Liver (tissue), 9 donors: ENCODE results near the gene KIF5A. TPM values are rescaled to one million over a fixed set of nuclear protein-coding genes. Genes with fewer than 3 reads are reported as not detected.

Experiments used
- DNase-seq: peaks from one replicate; pipeline ENCODE4 v3.0.0-alpha.2; 2017; ENCODE audit warnings: low spot score
- H3K27ac ChIP-seq, 2 donors: one replicate each; pipeline ENCODE4 v1.7.0; 2013; ENCODE audit warnings: inconsistent platforms in 2 of 2, low read length in 2 of 2, control low read depth in 1 of 2, low read depth in 1 of 2, mild to moderate bottlenecking in 1 of 2
- H3K27me3 ChIP-seq, 4 donors: one replicate each; pipeline versions ENCODE4 v1.6.1 to v1.7.0; 2013; ENCODE audit warnings: low read length in 3 of 4, inconsistent platforms in 1 of 4, mild to moderate bottlenecking in 1 of 4, moderate library complexity in 1 of 4; ENCODE audit not compliant: control insufficient read depth in 4 of 4, insufficient read depth in 4 of 4
- H3K36me3 ChIP-seq, 4 donors: one replicate each; pipeline versions ENCODE4 v1.6.1 to v1.7.0; 2013; ENCODE audit warnings: low read length in 3 of 4, mild to moderate bottlenecking in 3 of 4, low read depth in 1 of 4, moderate library complexity in 1 of 4; ENCODE audit not compliant: control insufficient read depth in 4 of 4, insufficient read depth in 3 of 4
- H3K4me1 ChIP-seq, 4 donors: one replicate each; pipeline versions ENCODE4 v1.6.1 to v1.7.0; 2013; ENCODE audit warnings: low read length in 3 of 4, mild to moderate bottlenecking in 3 of 4, moderate library complexity in 1 of 4; ENCODE audit not compliant: control insufficient read depth in 4 of 4, insufficient read depth in 4 of 4
- H3K4me3 ChIP-seq, 3 donors: one replicate each; pipeline versions ENCODE4 v1.6.1 to v1.7.0; 2013; ENCODE audit warnings: low read length in 3 of 3, control low read depth in 1 of 3, low read depth in 1 of 3, mild to moderate bottlenecking in 1 of 3
- H3K9ac ChIP-seq, 2 donors: one replicate each; pipeline ENCODE4 v1.7.0; 2013; ENCODE audit warnings: low read length in 2 of 2, mild to moderate bottlenecking in 2 of 2, moderate library complexity in 2 of 2, control low read depth in 1 of 2, low read depth in 1 of 2
- H3K9me3 ChIP-seq, 4 donors: one replicate each; pipeline versions ENCODE4 v1.6.1 to v1.7.0; 2013; ENCODE audit warnings: low read length in 3 of 4; ENCODE audit not compliant: control insufficient read depth in 4 of 4
- EGR1 ChIP-seq, 2 donors: IDR thresholded peaks; 2 replicates each; pipeline ENCODE4 v1.6.1; 2016 to 2018; ENCODE audit warnings: antibody characterized with exemption in 2 of 2, low read depth in 2 of 2
- FOXA1 ChIP-seq: IDR thresholded peaks from 2 replicates; pipeline ENCODE4 v1.6.1; 2016; ENCODE audit warnings: antibody characterized with exemption
- FOXA2 ChIP-seq: IDR thresholded peaks from 2 replicates; pipeline ENCODE4 v1.6.1; 2016; ENCODE audit warnings: antibody characterized with exemption
- GABPA ChIP-seq, 2 donors: IDR thresholded peaks in 1 of 2; conservative IDR thresholded peaks in 1 of 2; 2 replicates each; pipeline ENCODE4 v1.6.1; 2016; ENCODE audit warnings: antibody characterized with exemption in 2 of 2, mild to moderate bottlenecking in 1 of 2, moderate library complexity in 1 of 2
- HNF4A ChIP-seq, 2 donors: conservative IDR thresholded peaks; 2 replicates each; pipeline ENCODE4 v1.6.1; 2016; ENCODE audit warnings: antibody characterized with exemption in 2 of 2, mild to moderate bottlenecking in 2 of 2
- HNF4G ChIP-seq: IDR thresholded peaks from 2 replicates; pipeline ENCODE4 v1.6.1; 2016; ENCODE audit warnings: antibody characterized with exemption
- JUND ChIP-seq, 2 donors: IDR thresholded peaks; 2 replicates each; pipeline ENCODE4 v1.6.1; 2016; ENCODE audit warnings: antibody characterized with exemption in 2 of 2
- NR2F2 ChIP-seq: IDR thresholded peaks from 2 replicates; pipeline ENCODE4 v1.6.1; 2016; ENCODE audit warnings: antibody characterized with exemption
- RAD21 ChIP-seq, 2 donors: IDR thresholded peaks; 2 replicates each; pipeline ENCODE4 v1.6.1; 2016; ENCODE audit warnings: antibody characterized with exemption in 2 of 2, mild to moderate bottlenecking in 2 of 2
- REST ChIP-seq: IDR thresholded peaks from 2 replicates; pipeline ENCODE4 v1.6.1; 2016; ENCODE audit warnings: antibody characterized with exemption, mild to moderate bottlenecking
- RXRA ChIP-seq, 2 donors: IDR thresholded peaks; 2 replicates each; pipeline ENCODE4 v1.6.1; 2017 to 2018; ENCODE audit warnings: antibody characterized with exemption in 2 of 2, mild to moderate bottlenecking in 1 of 2
- SP1 ChIP-seq: IDR thresholded peaks from 2 replicates; pipeline ENCODE4 v1.6.1; 2018; ENCODE audit warnings: antibody characterized with exemption, mild to moderate bottlenecking
- TAF1 ChIP-seq: conservative IDR thresholded peaks from 2 replicates; pipeline ENCODE4 v1.6.1; 2016; ENCODE audit warnings: antibody characterized with exemption, mild to moderate bottlenecking
- YY1 ChIP-seq: IDR thresholded peaks from 2 replicates; pipeline ENCODE4 v1.6.1; 2016; ENCODE audit warnings: antibody characterized with exemption, mild to moderate bottlenecking
- ZBTB33 ChIP-seq: IDR thresholded peaks from 2 replicates; pipeline ENCODE4 v1.6.1; 2016; ENCODE audit warnings: antibody characterized with exemption
- WGBS: extraction: QIAGEN DNeasy Blood & Tissue Kit; methylation state at CpG from one replicate; pipeline ENCODE4 v1.1.7; 2013; 5-methylcytosine and 5-hydroxymethylcytosine counted together
- polyA plus RNA-seq, 2 donors: library from polyadenylated mRNA; stranded (reverse) in 1 of 2; unstranded in 1 of 2; fragments of 200-250 nt in 1 of 2; fragments of >200 nt in 1 of 2; fragmentation: Nextera tagmentation in 1 of 2; extraction: Ambion mirVana in 1 of 2; gene quantifications; one replicate each; pipeline versions ENCODE4 v1.2.1 to v1.2.3, GENCODE V29; 2013 to 2015
- total RNA-seq, 2 donors: library from RNA; depleted of rRNA; stranded (reverse); fragments of >200 nt; gene quantifications; one replicate each; pipeline ENCODE4 v1.2.3, GENCODE V29; 2014
- TF ChIP-seq, protein P1 (sequence below): IDR thresholded peaks from 2 replicates; pipeline ENCODE4 v1.6.1; 2016; ENCODE audit warnings: antibody characterized with exemption
- TF ChIP-seq, protein P2 (sequence below): fragments of 150-350 bp; IDR thresholded peaks from 2 replicates; pipeline ENCODE4 v1.5.1; 2017; ENCODE audit warnings: improper control_type of control experiment, low read depth, low read length; ENCODE audit not compliant: missing input control
- TF ChIP-seq, protein P3 (sequence below): IDR thresholded peaks from 2 replicates; pipeline ENCODE4 v1.6.1; 2016; ENCODE audit warnings: antibody characterized with exemption
- donor health status: healthy.
- donor health status: healthy.
- donor health status: healthy.
- donor health status: healthy.
- donor health status: healthy.

The KIF5A gene
- total and polyA plus RNA-seq, 4 donors = 0.01 to 0.42 TPM; not detected in 2

DNA sequence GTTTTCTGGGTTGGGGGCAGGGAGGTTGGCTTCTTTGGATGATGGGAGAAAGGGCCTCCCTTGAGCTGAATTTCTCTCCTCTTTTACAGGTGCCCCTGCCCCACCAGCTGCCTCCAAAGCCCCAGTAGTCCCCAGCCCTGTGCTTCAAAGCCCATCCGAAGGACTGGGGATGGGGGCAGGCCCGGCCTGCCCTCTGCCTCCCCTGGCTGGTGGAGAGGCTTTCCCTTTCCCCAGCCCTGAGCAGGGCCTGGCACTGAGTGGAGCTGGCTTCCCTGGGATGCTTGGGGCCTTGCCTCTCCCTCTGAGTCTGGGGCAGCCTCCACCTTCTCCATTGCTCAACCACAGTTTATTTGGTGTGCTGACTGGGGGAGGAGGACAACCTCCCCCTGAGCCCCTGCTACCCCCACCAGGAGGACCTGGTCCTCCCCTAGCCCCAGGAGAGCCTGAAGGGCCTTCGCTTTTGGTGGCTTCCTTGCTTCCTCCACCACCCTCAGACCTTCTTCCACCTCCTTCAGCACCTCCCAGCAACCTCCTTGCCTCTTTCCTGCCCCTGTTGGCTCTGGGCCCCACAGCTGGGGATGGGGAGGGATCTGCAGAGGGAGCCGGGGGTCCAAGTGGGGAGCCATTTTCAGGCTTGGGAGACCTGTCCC, 23.2 kb upstream of the KIF5A start:
- Histone ChIP-seq H3K9ac (no peak overlapping the region), H3K27ac (no peak overlapping the region), H3K36me3 (peaks cover 17 to 49% (median 35%) of the 10 kb centered on the region in 4 donors), H3K4me3 (no peak overlapping the region), H3K9me3 (no peaks in the 10 kb centered on the region), H3K4me1 (peaks cover 7 to 26% (median 20%) of the 10 kb centered on the region in 4 donors), H3K27me3 (no peaks in the 10 kb centered on the region)
- no peak for TF ChIP-seq GABPA (IDR thresholded peaks at IDR 0.05 in 1 of 2, conservative IDR thresholded peaks at IDR 0.05 in 1 of 2)
- no peak for TF ChIP-seq EGR1 (IDR thresholded peaks at IDR 0.05; ENCODE audit: low read depth in 2 of 2)
- TF ChIP-seq, protein P1, sequence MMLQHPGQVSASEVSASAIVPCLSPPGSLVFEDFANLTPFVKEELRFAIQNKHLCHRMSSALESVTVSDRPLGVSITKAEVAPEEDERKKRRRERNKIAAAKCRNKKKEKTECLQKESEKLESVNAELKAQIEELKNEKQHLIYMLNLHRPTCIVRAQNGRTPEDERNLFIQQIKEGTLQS = no peak
- no peak for TF ChIP-seq REST
- TF ChIP-seq RAD21 (IDR thresholded peaks at IDR 0.05) = no peak
- no peak for TF ChIP-seq RXRA (IDR thresholded peaks at IDR 0.05)
- no peak for TF ChIP-seq FOXA1
- TF ChIP-seq SP1 = no peak
- TF ChIP-seq JUND (IDR thresholded peaks at IDR 0.05) = no peak
- TF ChIP-seq, protein P2, sequence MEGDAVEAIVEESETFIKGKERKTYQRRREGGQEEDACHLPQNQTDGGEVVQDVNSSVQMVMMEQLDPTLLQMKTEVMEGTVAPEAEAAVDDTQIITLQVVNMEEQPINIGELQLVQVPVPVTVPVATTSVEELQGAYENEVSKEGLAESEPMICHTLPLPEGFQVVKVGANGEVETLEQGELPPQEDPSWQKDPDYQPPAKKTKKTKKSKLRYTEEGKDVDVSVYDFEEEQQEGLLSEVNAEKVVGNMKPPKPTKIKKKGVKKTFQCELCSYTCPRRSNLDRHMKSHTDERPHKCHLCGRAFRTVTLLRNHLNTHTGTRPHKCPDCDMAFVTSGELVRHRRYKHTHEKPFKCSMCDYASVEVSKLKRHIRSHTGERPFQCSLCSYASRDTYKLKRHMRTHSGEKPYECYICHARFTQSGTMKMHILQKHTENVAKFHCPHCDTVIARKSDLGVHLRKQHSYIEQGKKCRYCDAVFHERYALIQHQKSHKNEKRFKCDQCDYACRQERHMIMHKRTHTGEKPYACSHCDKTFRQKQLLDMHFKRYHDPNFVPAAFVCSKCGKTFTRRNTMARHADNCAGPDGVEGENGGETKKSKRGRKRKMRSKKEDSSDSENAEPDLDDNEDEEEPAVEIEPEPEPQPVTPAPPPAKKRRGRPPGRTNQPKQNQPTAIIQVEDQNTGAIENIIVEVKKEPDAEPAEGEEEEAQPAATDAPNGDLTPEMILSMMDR = no peak
- no peak for TF ChIP-seq ZBTB33
- TF ChIP-seq NR2F2 = no peak
- no peak for TF ChIP-seq FOXA2
- no peak for TF ChIP-seq HNF4G
- TF ChIP-seq, protein P3, sequence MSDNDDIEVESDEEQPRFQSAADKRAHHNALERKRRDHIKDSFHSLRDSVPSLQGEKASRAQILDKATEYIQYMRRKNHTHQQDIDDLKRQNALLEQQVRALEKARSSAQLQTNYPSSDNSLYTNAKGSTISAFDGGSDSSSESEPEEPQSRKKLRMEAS = no peak
- no peak for TF ChIP-seq TAF1
- TF ChIP-seq HNF4A (conservative IDR thresholded peaks at IDR 0.05) = no peak
- no peak for TF ChIP-seq YY1
- no peak for DNase-seq
- whole genome bisulfite sequencing = 89% methylated on average over 4 of the region's 4 CpGs
